SK-N-MC (cell line): ENCODE results near the gene SYT3.

Source experiments
- EZH2 ChIP-seq: fragments of 200-600 bp; sonication (generic); IDR thresholded peaks from one replicate; pipeline ENCODE4 v1.6.1; 2017; ENCODE audit warnings: antibody characterized with exemption
- FOXP2 ChIP-seq: optimal IDR thresholded peaks from 2 replicates; pipeline ENCODE3; 2011; ENCODE audit warnings: mild to moderate bottlenecking, moderate library complexity; ENCODE audit not compliant: insufficient read depth; ENCODE audit errors: extremely low read length, control extremely low read depth
- POLR2AphosphoS5 ChIP-seq: IDR thresholded peaks from 2 replicates; pipeline ENCODE4 v1.6.1; 2012; ENCODE audit warnings: mild to moderate bottlenecking, low read depth, low read length, borderline replicate concordance

DNA sequence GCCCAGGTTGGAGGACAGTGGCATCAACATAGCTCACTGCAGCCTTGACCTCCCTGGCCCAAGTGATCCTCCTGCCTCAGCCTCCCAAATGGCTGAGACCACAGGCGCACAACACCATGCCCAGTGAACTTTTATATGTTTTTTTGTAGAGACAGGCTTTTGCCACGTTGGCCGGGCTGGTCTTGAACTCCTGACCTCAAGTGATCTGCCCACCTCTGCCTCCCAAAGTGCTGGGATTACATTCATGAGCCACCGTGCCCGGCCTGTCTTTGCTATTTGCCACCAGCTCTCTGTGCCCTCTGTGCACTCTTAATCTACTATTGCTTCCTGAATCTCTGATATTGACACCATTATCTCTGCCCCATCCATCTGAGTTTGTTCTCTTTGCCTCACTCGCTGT, 37.2 kb downstream of the SYT3 start:
- no peak for TF ChIP-seq POLR2AphosphoS5
- no peak for TF ChIP-seq EZH2
- TF ChIP-seq FOXP2: no peak
